ENCODE results near the gene FAM32A.

FAM32A gene

GRCh38 chr19:16185123-16185767 lies at the start of gene FAM32A:
Gene FAM32A, plus strand, starts transcription at chr19:16185410. Its CDS starts 33 bp downstream, at chr19:16185443.
- peak; percentile 98 for DNase-seq (ENCODE audit: low read depth)
- peak within 1 kb of the TSS; percentile 76 for H3K4me3 ChIP-seq (ENCODE audit: low read depth, low read length)
- TF ChIP-seq, protein P1, sequence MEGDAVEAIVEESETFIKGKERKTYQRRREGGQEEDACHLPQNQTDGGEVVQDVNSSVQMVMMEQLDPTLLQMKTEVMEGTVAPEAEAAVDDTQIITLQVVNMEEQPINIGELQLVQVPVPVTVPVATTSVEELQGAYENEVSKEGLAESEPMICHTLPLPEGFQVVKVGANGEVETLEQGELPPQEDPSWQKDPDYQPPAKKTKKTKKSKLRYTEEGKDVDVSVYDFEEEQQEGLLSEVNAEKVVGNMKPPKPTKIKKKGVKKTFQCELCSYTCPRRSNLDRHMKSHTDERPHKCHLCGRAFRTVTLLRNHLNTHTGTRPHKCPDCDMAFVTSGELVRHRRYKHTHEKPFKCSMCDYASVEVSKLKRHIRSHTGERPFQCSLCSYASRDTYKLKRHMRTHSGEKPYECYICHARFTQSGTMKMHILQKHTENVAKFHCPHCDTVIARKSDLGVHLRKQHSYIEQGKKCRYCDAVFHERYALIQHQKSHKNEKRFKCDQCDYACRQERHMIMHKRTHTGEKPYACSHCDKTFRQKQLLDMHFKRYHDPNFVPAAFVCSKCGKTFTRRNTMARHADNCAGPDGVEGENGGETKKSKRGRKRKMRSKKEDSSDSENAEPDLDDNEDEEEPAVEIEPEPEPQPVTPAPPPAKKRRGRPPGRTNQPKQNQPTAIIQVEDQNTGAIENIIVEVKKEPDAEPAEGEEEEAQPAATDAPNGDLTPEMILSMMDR (IDR thresholded peaks at IDR 0.05; ENCODE audit: low read depth, low read length, missing control alignments) = no peak

- TF ChIP-seq, protein P1 (IDR thresholded peaks at IDR 0.05; ENCODE audit: low read depth, low read length, missing control alignments) = no peak
- H3K4me3 ChIP-seq (ENCODE audit: low read depth, low read length) = no peak overlapping the region
- DNase-seq (ENCODE audit: low read depth) = no peak
Measured at GRCh38 chr19:16135430-16136127, 49.6 kb upstream of the FAM32A start.

GRCh38 chr19:16136185-16136999 lies 48.8 kb upstream of the FAM32A start:
- H3K4me3 ChIP-seq (ENCODE audit: low read depth, low read length) = no peak overlapping the region
- no peak for DNase-seq (ENCODE audit: low read depth)
- TF ChIP-seq, protein P1 (IDR thresholded peaks at IDR 0.05; ENCODE audit: low read depth, low read length, missing control alignments) = no peak

- TF ChIP-seq, protein P1 (IDR thresholded peaks at IDR 0.05; ENCODE audit: low read depth, low read length, missing control alignments) = no peak
- DNase-seq (ENCODE audit: low read depth) = no peak
- H3K4me3 ChIP-seq (ENCODE audit: low read depth, low read length) = no peak overlapping the region; the same call in 1 of the 2 replicates
Measured at GRCh38 chr19:16139752-16140151, 45.5 kb upstream of the FAM32A start.

GRCh38 chr19:16141043-16141442 lies 44.2 kb upstream of the FAM32A start:
- no peak overlapping the region for H3K4me3 ChIP-seq (ENCODE audit: low read depth, low read length)
- TF ChIP-seq, protein P1 (IDR thresholded peaks at IDR 0.05; ENCODE audit: low read depth, low read length, missing control alignments) = peak; percentile 28
- DNase-seq (ENCODE audit: low read depth) = peak; percentile 84

GRCh38 chr19:16142032-16142580 lies 43.1 kb upstream of the FAM32A start:
- TF ChIP-seq, protein P1 (IDR thresholded peaks at IDR 0.05; ENCODE audit: low read depth, low read length, missing control alignments) = no peak
- DNase-seq (ENCODE audit: low read depth) = no peak
- H3K4me3 ChIP-seq (ENCODE audit: low read depth, low read length) = no peak overlapping the region
